A549 (cell line): ENCODE measurements around the gene PITPNB. TPM values are rescaled to one million over a fixed set of nuclear protein-coding genes. Genes with fewer than 3 reads are reported as not detected.

ENCODE experiments used
- ATAC-seq, 2 experiments: fragments of 200-7000 bp in 1 of 2; fragments of >200 bp in 1 of 2; cut with Nextera tagmentation in 1 of 2; cut with Tn5 transposase in 1 of 2; 3 replicates each; pipeline versions ENCODE4 v1.8.0 to v1.9.1; 2018 to 2020; ENCODE audit warnings: mild to moderate bottlenecking in 1 of 2, moderate library complexity in 1 of 2
- CTCF ChIA-PET: fragments of 300-600 bp; sonication (Branson Sonifier 250); formaldehyde crosslinking; extraction: SDS; loops from one replicate; lab custom pipeline; 2021; ENCODE audit warnings: antibody characterized with exemption, inconsistent platforms; lab: Yijun Ruan, JAX
- POLR2A ChIA-PET: fragments of 350-600 bp; formaldehyde crosslinking; extraction: SDS; loops from one replicate; lab custom pipeline; 2021; ENCODE audit warnings: antibody characterized with exemption, inconsistent platforms; lab: Yijun Ruan, JAX
- DNase-seq, 2 experiments: peaks; one replicate each; pipeline versions ENCODE4 v3.0.0 to v3.0.0-alpha.2; 2011 to 2016; ENCODE audit warnings: low read depth in 1 of 2, low spot score in 1 of 2
- FAIRE-seq: peaks from 2 replicates; lab custom pipeline; 2011; peaks lifted over from hg19 to GRCh38; lab: Jason Lieb, UNC
- H3K27ac ChIP-seq, 2 experiments: fragments of >200 bp; sonication (Bioruptor Twin); formaldehyde crosslinking; 3 replicates each; pipeline ENCODE4 v1.5.1; 2016 to 2017
- H3K4me1 ChIP-seq: fragments of >200 bp; sonication (Bioruptor Twin); formaldehyde crosslinking; 3 replicates; pipeline ENCODE4 v1.6.1; 2016
- H3K4me2 ChIP-seq: fragments of >200 bp; sonication (Bioruptor Twin); formaldehyde crosslinking; 3 replicates; pipeline ENCODE4 v1.6.1; 2016
- H3K4me3 ChIP-seq: fragments of >200 bp; sonication (Bioruptor Twin); formaldehyde crosslinking; 3 replicates; pipeline ENCODE4 v1.5.1; 2016
- H3K9me3 ChIP-seq: fragments of >200 bp; sonication (Bioruptor Twin); formaldehyde crosslinking; 3 replicates; pipeline ENCODE4 v1.6.1; 2016
- BCL3 ChIP-seq: fragments of >200 bp; sonication (Bioruptor Twin); formaldehyde crosslinking; IDR thresholded peaks from 3 replicates; pipeline ENCODE4 v1.6.1; 2016
- CBX8 ChIP-seq: fragments of 200-600 bp; sonication (generic); IDR thresholded peaks from 2 replicates; pipeline ENCODE4 v1.6.1; 2016
- CHD2 ChIP-seq: fragments of 150-350 bp; IDR thresholded peaks from 2 replicates; pipeline ENCODE4 v1.6.1; 2014; ENCODE audit warnings: low read length; ENCODE audit not compliant: partially characterized antibody
- CTCF ChIP-seq: fragments of >200 bp; sonication (Bioruptor Twin); formaldehyde crosslinking; IDR thresholded peaks from 3 replicates; pipeline ENCODE4 v1.5.1; 2016
- EHF ChIP-seq: fragments of 250-450 bp; sonication (Bioruptor Pico); IDR thresholded peaks from 2 replicates; pipeline ENCODE4 v1.5.0; 2020; ENCODE audit warnings: mild to moderate bottlenecking
- EHMT2 ChIP-seq: fragments of 200-600 bp; sonication (generic); IDR thresholded peaks from 2 replicates; pipeline ENCODE4 v1.6.1; 2016; ENCODE audit warnings: antibody characterized with exemption, low read depth, mild to moderate bottlenecking, moderate library complexity
- EP300 ChIP-seq, 2 experiments: fragments of >200 bp; sonication (Bioruptor Twin); formaldehyde crosslinking; IDR thresholded peaks; 2 replicates in 1 of 2; 3 replicates in 1 of 2; pipeline ENCODE4 v1.6.1; 2016 to 2017
- ESRRA ChIP-seq: fragments of 150-350 bp; IDR thresholded peaks from 2 replicates; pipeline ENCODE4 v1.6.1; 2014; ENCODE audit warnings: mild to moderate bottlenecking, low read length, borderline replicate concordance
- FOXS1 ChIP-seq: fragments of 250-450 bp; sonication (Bioruptor Pico); IDR thresholded peaks from 2 replicates; pipeline ENCODE4 v1.5.0; 2020; ENCODE audit warnings: mild to moderate bottlenecking, moderate library complexity
- HEYL ChIP-seq: fragments of 250-450 bp; sonication (Bioruptor Pico); IDR thresholded peaks from 2 replicates; pipeline ENCODE4 v1.8.0; 2021; ENCODE audit warnings: mild to moderate bottlenecking, moderate library complexity
- HOXB5 ChIP-seq: fragments of 250-450 bp; sonication (Bioruptor Pico); IDR thresholded peaks from 2 replicates; pipeline ENCODE4 v1.5.0; 2020; ENCODE audit warnings: mild to moderate bottlenecking, moderate library complexity
- MAFK ChIP-seq: fragments of 450-650 bp; IDR thresholded peaks from 2 replicates; pipeline ENCODE4 v1.6.1; 2014; ENCODE audit not compliant: partially characterized antibody
- PHF8 ChIP-seq: fragments of 200-600 bp; sonication (generic); IDR thresholded peaks from 2 replicates; pipeline ENCODE4 v1.6.1; 2016; ENCODE audit warnings: low read depth, mild to moderate bottlenecking, antibody characterized with exemption, moderate library complexity, borderline replicate concordance
- RAD21 ChIP-seq, 2 experiments: fragments of >200 bp in 1 of 2; sonication (Bioruptor Twin) in 1 of 2; formaldehyde crosslinking in 1 of 2; IDR thresholded peaks in 1 of 2; conservative IDR thresholded peaks in 1 of 2; 2 replicates in 1 of 2; 3 replicates in 1 of 2; pipeline ENCODE4 v1.6.1; 2012 to 2018; ENCODE audit warnings: inconsistent platforms in 1 of 2
- RARB ChIP-seq: fragments of 250-450 bp; sonication (Bioruptor Pico); IDR thresholded peaks from 2 replicates; pipeline ENCODE4 v1.8.0; 2021; ENCODE audit warnings: mild to moderate bottlenecking, moderate library complexity
- RCOR1 ChIP-seq: fragments of 150-350 bp; IDR thresholded peaks from 2 replicates; pipeline ENCODE4 v1.6.1; 2014; ENCODE audit warnings: antibody characterized with exemption, low read length, low read depth
- REST ChIP-seq: fragments of 200-600 bp; sonication (generic); IDR thresholded peaks from 2 replicates; pipeline ENCODE4 v1.6.1; 2016; ENCODE audit warnings: antibody characterized with exemption, mild to moderate bottlenecking, moderate library complexity
- RFX5 ChIP-seq: fragments of 450-650 bp; IDR thresholded peaks from 2 replicates; pipeline ENCODE4 v1.7.1; 2014; ENCODE audit warnings: antibody characterized with exemption, mild to moderate bottlenecking, moderate library complexity
- RNF2 ChIP-seq: fragments of 200-600 bp; sonication (generic); IDR thresholded peaks from 2 replicates; pipeline ENCODE4 v1.6.1; 2016; ENCODE audit warnings: low read depth, mild to moderate bottlenecking, antibody characterized with exemption, moderate library complexity, borderline replicate concordance
- SMC3 ChIP-seq: fragments of >200 bp; sonication (Bioruptor Twin); formaldehyde crosslinking; IDR thresholded peaks from 3 replicates; pipeline ENCODE4 v1.6.1; 2018; ENCODE audit warnings: inconsistent platforms
- TP53 ChIP-seq: fragments of 250-450 bp; sonication (Bioruptor Pico); IDR thresholded peaks from 2 replicates; pipeline ENCODE4 v1.5.0; 2021; ENCODE audit warnings: mild to moderate bottlenecking, moderate library complexity
- ZC3H11A ChIP-seq: fragments of 450-650 bp; IDR thresholded peaks from 2 replicates; pipeline ENCODE4 v1.6.1; 2014; ENCODE audit warnings: antibody characterized with exemption, mild to moderate bottlenecking
- ZFP36 ChIP-seq: fragments of 450-650 bp; IDR thresholded peaks from 2 replicates; pipeline ENCODE4 v1.6.1; 2014; ENCODE audit warnings: borderline replicate concordance; ENCODE audit not compliant: partially characterized antibody
- WGBS: methylation state at CpG from one replicate; pipeline ENCODE4 v1.1.6; 2017; ENCODE audit errors: missing lambda C conversion rate; 5-methylcytosine and 5-hydroxymethylcytosine counted together
- polyA plus RNA-seq, 4 experiments: library from polyadenylated mRNA; depleted of rRNA in 3 of 4; stranded (reverse); fragments of >200 nt; fragmentation: RNase III in 1 of 4; extraction: RNeasy Plus Mini Kit Qiagen cat#74134 plus additional on column Dnase treatment in 1 of 4; gene quantifications; 2 replicates in 3 of 4; 3 replicates in 1 of 4; pipeline ENCODE4 v1.2.3, GENCODE V29; 2011 to 2017

PITPNB gene
- polyA plus RNA-seq, 2 of the 4 experiments (the other 2 are of a cell fraction): 45.8 to 52.1 TPM

GRCh38 chr22:27827604-27828587 lies 91.2 kb downstream of the PITPNB start:
- Histone ChIP-seq H3K4me1 (no peaks in the 10 kb centered on the region), H3K4me2 (no peak overlapping the region), H3K9me3 (no peaks in the 10 kb centered on the region), H3K27ac (no peak overlapping the region), H3K4me3 (no peak overlapping the region)
- DNase-seq (no peak), ATAC-seq (no peak), FAIRE-seq (no peak)
- POLR2A ChIA-PET: no interaction called here
- 82% methylated on average over 23 of the region's 23 CpGs for WGBS
- no peak for TF ChIP-seq RNF2
- TF ChIP-seq HOXB5: no peak
- no peak for TF ChIP-seq ZC3H11A
- TF ChIP-seq CHD2: no peak
- TF ChIP-seq ZFP36: no peak
- TF ChIP-seq TP53: no peak
- no peak for TF ChIP-seq RARB (CRISPR knock-in tag)
- no peak for TF ChIP-seq SMC3
- TF ChIP-seq EHMT2: no peak
- TF ChIP-seq HEYL: no peak
- no peak for TF ChIP-seq RAD21 (conservative IDR thresholded peaks at IDR 0.05 in 1 of 2, IDR thresholded peaks at IDR 0.05 in 1 of 2)
- TF ChIP-seq FOXS1 (CRISPR knock-in tag): no peak
- TF ChIP-seq PHF8: no peak
- TF ChIP-seq EHF (CRISPR knock-in tag): no peak
- no peak for TF ChIP-seq RFX5
- CTCF ChIA-PET: interaction anchor here (0.6 kb wide), 3 partner anchors 764 to 1136 kb away, joined by 3 to 4 read pairs (median 3); no protein-coding TSS in a partner anchor

- TF ChIP-seq CBX8 (no peak), ZFP36 (no peak), CTCF (0 out of 3 replicates have a peak, but pooled peaks have one; percentile 14)
- Histone ChIP-seq H3K27ac (no peak overlapping the region), H3K4me3 (no peak overlapping the region), H3K4me2 (no peak overlapping the region), H3K4me1 (no peaks in the 10 kb centered on the region), H3K9me3 (no peaks in the 10 kb centered on the region)
- FAIRE-seq: no peak
- ChIA-PET CTCF (interaction anchor here (1.1 to 1.5 kb wide), 2 partner anchors 19 to 20 kb away, joined by 3 to 4 read pairs; no protein-coding TSS in a partner anchor), POLR2A (no interaction called here)
- DNase-seq: peak in 1 of 2 experiments; percentile 30
- WGBS: 65% methylated on average over 6 of the region's 6 CpGs
- no peak for ATAC-seq
These were observed 93.9 kb downstream of the PITPNB start for GRCh38 chr22:27825174-27825573.

GRCh38 chr22:27823221-27823620 lies 95.8 kb downstream of the PITPNB start:
- 0% methylated on average over 1 of the region's 1 CpG for WGBS
- DNase-seq (no peak), FAIRE-seq (no peak), ATAC-seq (no peak)
- Histone ChIP-seq H3K4me3 (no peak overlapping the region), H3K9me3 (no peaks in the 10 kb centered on the region), H3K4me2 (no peak overlapping the region), H3K4me1 (no peaks in the 10 kb centered on the region), H3K27ac (no peak overlapping the region)
- ChIA-PET POLR2A (no interaction called here), CTCF (no interaction called here)
- TF ChIP-seq RARB (CRISPR knock-in tag) (no peak), CTCF (no peak), MAFK (no peak), EP300 (IDR thresholded peaks at IDR 0.05) (no peak), RCOR1 (no peak), BCL3 (no peak), EHF (CRISPR knock-in tag) (no peak), ESRRA (no peak), REST (no peak), ZFP36 (no peak)
